ENCODE results near the gene LYSET. TPM values are rescaled to one million over a fixed set of nuclear protein-coding genes. Genes with fewer than 3 reads are reported as not detected.

The LYSET gene
- total RNA-seq (2021) (24.7 to 25.6 TPM (median 25.5 TPM) in 3 replicates), Bru-seq, nascent RNA (percentile 94 among the genes with signal in this experiment)
- long read RNA-seq, experiment 1, transcript TMEM251-201 (2 exons, 909 nt), result minor isoform, 21 of 67 reads
- long read RNA-seq, experiment 1, transcript TMEM251-202 (2 exons, 1,303 nt), result major isoform, 44 of 67 reads
- long read RNA-seq, experiment 1, partial matches to known transcripts, result 2 of 67 reads
- long read RNA-seq, experiment 1, other reads (novel, unspliced or antisense), result 0 of 67 reads
- long read RNA-seq, experiment 2, transcript TMEM251-201 (2 exons, 909 nt), result minor isoform, 10 of 38 reads
- long read RNA-seq, experiment 2, transcript TMEM251-202 (2 exons, 1,303 nt), result major isoform, 20 of 38 reads
- long read RNA-seq, experiment 2, partial matches to known transcripts, result 8 of 38 reads
- long read RNA-seq, experiment 2, other reads (novel, unspliced or antisense), result 0 of 38 reads
- long read RNA-seq, experiment 3, transcript TMEM251-202 (2 exons, 1,303 nt), result minor isoform, 5 of 63 reads
- long read RNA-seq, experiment 3, transcript TMEM251-201 (2 exons, 909 nt), result major isoform, 53 of 63 reads
- long read RNA-seq, experiment 3, partial matches to known transcripts, result 5 of 63 reads
- long read RNA-seq, experiment 3, other reads (novel, unspliced or antisense), result 0 of 63 reads

- DNase-seq (ENCODE audit: low spot score), result peak; percentile 89
- peak; percentile 88 for ATAC-seq
- CTCF ChIA-PET, result interaction anchor here (0.6 to 3.1 kb wide), 24 partner anchors 8 to 706 kb away, joined by 3 to 34 read pairs (median 4); partner anchors contain the start of genes GON7, ITPK1 and UBR7
- H3K36me3 Mint-ChIP-seq, result peaks cover 10% of the 10 kb centered on the region; the same call in 1 of the 2 replicates
- peak within 1 kb of the TSS; percentile 98 for H3K27ac Mint-ChIP-seq
- H3K4me3 Mint-ChIP-seq, result peak within 1 kb of the TSS; percentile 96
- H3K27me3 Mint-ChIP-seq (ENCODE audit: low read depth), result no peaks in the 10 kb centered on the region
- POLR2A ChIA-PET, result interaction anchor here (0.5 to 2.7 kb wide), 6 partner anchors 10 to 71 kb away, joined by 3 to 23 read pairs (median 4); partner anchors contain the start of genes GON7 and UBR7
- H3K4me1 Mint-ChIP-seq, result peaks cover 18% of the 10 kb centered on the region
- no peaks in the 10 kb centered on the region for H3K9me3 Mint-ChIP-seq
- TF ChIP-seq CREM (CRISPR knock-in tag; IDR thresholded peaks at IDR 0.05), result peak; percentile 23; the same call in 1 of the 2 replicates
- TF ChIP-seq CREB1 (CRISPR knock-in tag; IDR thresholded peaks at IDR 0.05), result no peak
- TF ChIP-seq TP53 (CRISPR knock-in tag; IDR thresholded peaks at IDR 0.05), result no peak; the same call in 1 of the 2 replicates
- TF ChIP-seq, protein P1, sequence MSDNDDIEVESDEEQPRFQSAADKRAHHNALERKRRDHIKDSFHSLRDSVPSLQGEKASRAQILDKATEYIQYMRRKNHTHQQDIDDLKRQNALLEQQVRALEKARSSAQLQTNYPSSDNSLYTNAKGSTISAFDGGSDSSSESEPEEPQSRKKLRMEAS (CRISPR knock-in tag; IDR thresholded peaks at IDR 0.05), result no peak; the same call in 1 of the 2 replicates
- TF ChIP-seq ZSCAN18 (CRISPR knock-in tag; IDR thresholded peaks at IDR 0.05), result no peak
- TF ChIP-seq USF1 (CRISPR knock-in tag; IDR thresholded peaks at IDR 0.05), result peak; percentile 54; the same call in 1 of the 2 replicates
- peak; percentile 48; the same call in 1 of the 2 replicates for TF ChIP-seq FOXK1 (CRISPR knock-in tag; IDR thresholded peaks at IDR 0.05)
- peak; percentile 46 for TF ChIP-seq USF2 (CRISPR knock-in tag; IDR thresholded peaks at IDR 0.05)
- TF ChIP-seq ETV6 (CRISPR knock-in tag; IDR thresholded peaks at IDR 0.05), result peak; percentile 82
- no peak for TF ChIP-seq OVOL2 (CRISPR knock-in tag; IDR thresholded peaks at IDR 0.05; ENCODE audit: borderline replicate concordance)
- peak; percentile 70; the same call in 1 of the 2 replicates for TF ChIP-seq E2F5 (CRISPR knock-in tag; IDR thresholded peaks at IDR 0.05)
- TF ChIP-seq, protein P2, sequence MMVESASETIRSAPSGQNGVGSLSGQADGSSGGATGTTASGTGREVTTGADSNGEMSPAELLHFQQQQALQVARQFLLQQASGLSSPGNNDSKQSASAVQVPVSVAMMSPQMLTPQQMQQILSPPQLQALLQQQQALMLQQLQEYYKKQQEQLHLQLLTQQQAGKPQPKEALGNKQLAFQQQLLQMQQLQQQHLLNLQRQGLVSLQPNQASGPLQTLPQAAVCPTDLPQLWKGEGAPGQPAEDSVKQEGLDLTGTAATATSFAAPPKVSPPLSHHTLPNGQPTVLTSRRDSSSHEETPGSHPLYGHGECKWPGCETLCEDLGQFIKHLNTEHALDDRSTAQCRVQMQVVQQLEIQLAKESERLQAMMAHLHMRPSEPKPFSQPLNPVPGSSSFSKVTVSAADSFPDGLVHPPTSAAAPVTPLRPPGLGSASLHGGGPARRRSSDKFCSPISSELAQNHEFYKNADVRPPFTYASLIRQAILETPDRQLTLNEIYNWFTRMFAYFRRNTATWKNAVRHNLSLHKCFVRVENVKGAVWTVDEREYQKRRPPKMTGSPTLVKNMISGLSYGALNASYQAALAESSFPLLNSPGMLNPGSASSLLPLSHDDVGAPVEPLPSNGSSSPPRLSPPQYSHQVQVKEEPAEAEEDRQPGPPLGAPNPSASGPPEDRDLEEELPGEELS (CRISPR knock-in tag; IDR thresholded peaks at IDR 0.05), result peak; percentile 72; the same call in 1 of the 2 replicates
- TF ChIP-seq SMAD3 (CRISPR knock-in tag; IDR thresholded peaks at IDR 0.05; ENCODE audit: borderline replicate concordance), result peak; percentile 67
- TF ChIP-seq STAT6 (CRISPR knock-in tag; conservative IDR thresholded peaks at IDR 0.05; ENCODE audit: low read depth), result 0 out of 2 replicates have a peak, but pooled peaks have one; percentile 45
- no peak for TF ChIP-seq CBFB (CRISPR knock-in tag; IDR thresholded peaks at IDR 0.05; ENCODE audit: low read depth)
- 0 out of 2 replicates have a peak, but pooled peaks have one; percentile 31 for TF ChIP-seq GABPB1 (CRISPR knock-in tag; IDR thresholded peaks at IDR 0.05)
- TF ChIP-seq, protein P3, sequence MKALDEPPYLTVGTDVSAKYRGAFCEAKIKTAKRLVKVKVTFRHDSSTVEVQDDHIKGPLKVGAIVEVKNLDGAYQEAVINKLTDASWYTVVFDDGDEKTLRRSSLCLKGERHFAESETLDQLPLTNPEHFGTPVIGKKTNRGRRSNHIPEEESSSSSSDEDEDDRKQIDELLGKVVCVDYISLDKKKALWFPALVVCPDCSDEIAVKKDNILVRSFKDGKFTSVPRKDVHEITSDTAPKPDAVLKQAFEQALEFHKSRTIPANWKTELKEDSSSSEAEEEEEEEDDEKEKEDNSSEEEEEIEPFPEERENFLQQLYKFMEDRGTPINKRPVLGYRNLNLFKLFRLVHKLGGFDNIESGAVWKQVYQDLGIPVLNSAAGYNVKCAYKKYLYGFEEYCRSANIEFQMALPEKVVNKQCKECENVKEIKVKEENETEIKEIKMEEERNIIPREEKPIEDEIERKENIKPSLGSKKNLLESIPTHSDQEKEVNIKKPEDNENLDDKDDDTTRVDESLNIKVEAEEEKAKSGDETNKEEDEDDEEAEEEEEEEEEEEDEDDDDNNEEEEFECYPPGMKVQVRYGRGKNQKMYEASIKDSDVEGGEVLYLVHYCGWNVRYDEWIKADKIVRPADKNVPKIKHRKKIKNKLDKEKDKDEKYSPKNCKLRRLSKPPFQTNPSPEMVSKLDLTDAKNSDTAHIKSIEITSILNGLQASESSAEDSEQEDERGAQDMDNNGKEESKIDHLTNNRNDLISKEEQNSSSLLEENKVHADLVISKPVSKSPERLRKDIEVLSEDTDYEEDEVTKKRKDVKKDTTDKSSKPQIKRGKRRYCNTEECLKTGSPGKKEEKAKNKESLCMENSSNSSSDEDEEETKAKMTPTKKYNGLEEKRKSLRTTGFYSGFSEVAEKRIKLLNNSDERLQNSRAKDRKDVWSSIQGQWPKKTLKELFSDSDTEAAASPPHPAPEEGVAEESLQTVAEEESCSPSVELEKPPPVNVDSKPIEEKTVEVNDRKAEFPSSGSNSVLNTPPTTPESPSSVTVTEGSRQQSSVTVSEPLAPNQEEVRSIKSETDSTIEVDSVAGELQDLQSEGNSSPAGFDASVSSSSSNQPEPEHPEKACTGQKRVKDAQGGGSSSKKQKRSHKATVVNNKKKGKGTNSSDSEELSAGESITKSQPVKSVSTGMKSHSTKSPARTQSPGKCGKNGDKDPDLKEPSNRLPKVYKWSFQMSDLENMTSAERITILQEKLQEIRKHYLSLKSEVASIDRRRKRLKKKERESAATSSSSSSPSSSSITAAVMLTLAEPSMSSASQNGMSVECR (CRISPR knock-in tag; IDR thresholded peaks at IDR 0.05; ENCODE audit: borderline replicate concordance), result peak; percentile 83
- TF ChIP-seq TEAD4 (CRISPR knock-in tag; IDR thresholded peaks at IDR 0.05), result peak; percentile 69; the same call in 1 of the 2 replicates
Observed at GRCh38 chr14:93184391-93185348, at the start of gene LYSET, which contains the start of gene MOAP1. Gene LYSET (plus strand): TSS chr14:93185317. CDS start chr14:93185406, 89 bp downstream. Gene MOAP1 (minus strand): TSS chr14:93184897. CDS start chr14:93184242, 655 bp downstream.

All from WTC11 (cell line).